GM12875 (cell line): ENCODE results near the gene CAMK1G.

Source experiments
- H3K4me3 ChIP-seq: one replicate; pipeline ENCODE4 v1.5.1; 2011; ENCODE audit warnings: low read depth, low read length, control low read depth
- TF ChIP-seq, protein P1 (sequence below): IDR thresholded peaks from 2 replicates; pipeline ENCODE4 v1.5.1; 2011; ENCODE audit warnings: low read depth, mild to moderate bottlenecking, control low read depth, inconsistent platforms, low read length, moderate library complexity, borderline replicate concordance; ENCODE audit not compliant: insufficient read depth

Gene CAMK1G

GRCh38 chr1:209619696-209620486 is 36.4 kb downstream of the CAMK1G start:
- TF ChIP-seq, protein P1, sequence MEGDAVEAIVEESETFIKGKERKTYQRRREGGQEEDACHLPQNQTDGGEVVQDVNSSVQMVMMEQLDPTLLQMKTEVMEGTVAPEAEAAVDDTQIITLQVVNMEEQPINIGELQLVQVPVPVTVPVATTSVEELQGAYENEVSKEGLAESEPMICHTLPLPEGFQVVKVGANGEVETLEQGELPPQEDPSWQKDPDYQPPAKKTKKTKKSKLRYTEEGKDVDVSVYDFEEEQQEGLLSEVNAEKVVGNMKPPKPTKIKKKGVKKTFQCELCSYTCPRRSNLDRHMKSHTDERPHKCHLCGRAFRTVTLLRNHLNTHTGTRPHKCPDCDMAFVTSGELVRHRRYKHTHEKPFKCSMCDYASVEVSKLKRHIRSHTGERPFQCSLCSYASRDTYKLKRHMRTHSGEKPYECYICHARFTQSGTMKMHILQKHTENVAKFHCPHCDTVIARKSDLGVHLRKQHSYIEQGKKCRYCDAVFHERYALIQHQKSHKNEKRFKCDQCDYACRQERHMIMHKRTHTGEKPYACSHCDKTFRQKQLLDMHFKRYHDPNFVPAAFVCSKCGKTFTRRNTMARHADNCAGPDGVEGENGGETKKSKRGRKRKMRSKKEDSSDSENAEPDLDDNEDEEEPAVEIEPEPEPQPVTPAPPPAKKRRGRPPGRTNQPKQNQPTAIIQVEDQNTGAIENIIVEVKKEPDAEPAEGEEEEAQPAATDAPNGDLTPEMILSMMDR = no peak
- no peak overlapping the region for H3K4me3 ChIP-seq

DNA sequence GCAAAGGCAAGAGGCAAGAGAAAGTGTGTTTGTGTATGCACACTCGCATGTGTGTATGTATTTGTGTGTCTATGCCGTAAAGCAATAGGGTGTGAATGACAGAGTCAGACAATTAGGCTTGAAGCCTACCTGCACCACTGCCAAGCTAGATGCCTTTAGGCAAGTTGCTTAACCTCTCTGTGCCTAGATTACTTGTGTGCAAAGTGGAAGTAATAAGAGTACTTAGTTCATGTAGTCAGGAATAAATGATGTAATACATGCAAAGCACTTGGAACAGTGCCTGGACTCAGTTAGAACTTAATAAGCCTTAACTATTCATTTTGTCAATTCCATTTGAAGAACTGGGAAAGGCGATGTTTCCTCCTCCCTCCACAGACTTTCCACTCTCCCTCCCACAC is 37.0 kb downstream of the CAMK1G start:
- H3K4me3 ChIP-seq = no peak overlapping the region
- TF ChIP-seq, protein P1 = no peak

DNA sequence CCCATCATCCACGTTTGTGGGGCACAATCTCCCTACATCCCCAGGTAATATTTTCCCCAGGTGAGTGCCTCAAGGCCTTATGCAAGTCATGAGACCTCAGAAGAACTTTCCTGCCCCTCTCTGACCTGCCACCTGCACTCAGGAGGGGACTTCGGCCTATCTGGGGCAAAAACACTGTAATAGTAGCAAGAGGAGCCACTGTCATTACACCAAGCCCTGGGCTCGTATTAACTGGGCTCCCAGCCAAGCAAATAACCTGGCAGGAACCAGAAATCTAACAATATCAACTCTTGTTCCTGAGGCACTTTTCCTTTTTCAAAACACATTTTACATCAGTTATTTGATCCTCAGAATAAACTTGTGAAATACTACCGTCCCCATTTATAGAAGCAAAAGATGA is 37.8 kb downstream of the CAMK1G start:
- no peak overlapping the region for H3K4me3 ChIP-seq
- TF ChIP-seq, protein P1 = no peak

DNA sequence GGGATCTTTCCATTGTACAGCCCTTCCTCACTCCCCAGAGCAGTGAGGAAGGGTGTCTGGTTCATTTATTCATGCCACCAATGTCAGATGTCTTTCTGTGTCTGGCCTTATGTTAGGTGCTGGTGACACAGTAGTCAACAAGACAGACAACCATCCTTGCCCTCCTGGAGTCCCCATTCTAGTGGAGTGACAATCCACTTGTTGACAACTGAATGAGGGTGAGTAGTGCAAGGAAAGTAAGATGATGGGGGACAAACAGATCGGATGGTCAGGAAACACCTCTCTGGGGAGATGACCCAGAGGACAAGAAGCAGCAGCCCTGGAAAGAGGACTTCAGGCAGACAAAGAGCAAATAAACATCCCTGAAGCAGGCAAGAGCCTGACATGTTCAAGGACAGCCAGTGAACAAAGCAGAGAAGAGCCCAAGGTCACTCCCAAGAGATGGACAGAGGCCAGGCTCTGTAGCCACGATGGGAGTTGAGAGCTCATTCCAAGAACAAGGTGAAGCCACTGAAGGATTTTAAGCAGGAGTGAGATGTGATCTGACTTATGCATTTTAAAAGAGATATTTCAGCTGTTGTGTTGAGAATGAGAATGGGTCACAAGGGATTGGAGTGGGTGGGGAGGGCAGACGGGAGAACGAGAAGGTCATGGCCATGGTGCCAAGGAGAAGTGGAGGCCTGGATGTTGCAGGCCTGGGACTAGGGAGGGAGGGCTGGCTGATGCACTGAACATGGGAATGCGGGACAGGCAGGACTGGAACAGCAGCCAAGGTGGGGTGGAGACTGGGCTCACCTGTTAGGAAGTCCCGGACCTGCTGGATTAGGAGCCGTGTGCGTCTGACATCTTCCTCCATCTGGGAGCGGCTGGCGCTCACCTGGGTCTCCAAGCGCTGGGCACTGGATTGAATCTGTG is 38.5 kb downstream of the CAMK1G start:
- no peak overlapping the region for H3K4me3 ChIP-seq
- TF ChIP-seq, protein P1 = no peak

DNA sequence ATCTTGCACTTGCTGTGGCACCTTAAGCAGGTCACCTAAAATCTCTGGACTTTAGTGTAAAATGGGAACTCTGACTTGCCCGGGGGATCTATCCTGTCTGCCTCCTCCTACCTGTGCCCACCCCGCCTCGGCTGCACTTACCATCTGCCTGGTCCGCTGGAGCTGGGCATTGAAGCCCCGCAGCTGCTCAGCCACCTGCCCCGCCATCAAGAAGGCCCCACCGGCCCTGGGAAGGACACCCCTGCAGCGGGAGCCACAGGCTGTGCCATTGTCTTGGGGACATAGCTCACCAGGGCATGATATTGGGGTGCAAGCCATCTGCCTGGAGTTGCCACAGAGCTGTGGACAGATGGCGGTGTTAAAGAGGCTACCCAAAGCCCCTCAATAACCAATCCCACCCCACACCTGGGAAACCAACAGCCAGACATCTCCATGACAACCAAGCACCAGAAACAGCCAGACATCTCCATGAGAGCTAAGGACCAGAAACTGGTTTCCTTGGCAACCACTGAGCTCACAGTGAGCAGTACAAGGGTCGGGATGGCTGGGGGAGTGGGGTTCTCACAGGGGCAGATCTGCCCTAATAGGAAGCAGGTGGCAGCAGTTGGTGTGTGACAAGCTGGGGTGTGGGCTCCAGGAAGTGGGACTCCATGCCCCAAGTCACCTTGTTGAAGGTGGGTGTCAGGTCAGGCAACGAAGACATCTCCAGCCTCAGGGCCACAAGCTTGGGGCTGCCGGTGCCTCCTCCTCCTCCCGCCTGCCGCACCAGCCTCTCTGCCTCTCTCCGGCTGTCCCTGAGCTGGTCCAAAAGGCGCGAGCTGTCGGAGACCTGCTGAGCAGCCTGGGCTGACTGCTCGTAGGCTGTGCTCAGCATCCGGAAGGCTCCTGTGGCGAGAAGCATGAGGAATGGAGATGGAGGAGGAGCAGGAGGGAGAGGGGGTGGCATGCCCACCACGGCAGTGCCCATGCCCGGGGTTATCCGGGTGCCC is 39.6 kb downstream of the CAMK1G start:
- TF ChIP-seq, protein P1 = no peak
- no peak overlapping the region for H3K4me3 ChIP-seq
